Adrenal gland (tissue), 5 donors: ENCODE measurements around the gene CD81.

ENCODE experiments used
- CTCF ChIP-seq, 6 experiments: fragments of 450-650 bp in 4 of 6; fragments of 200-600 bp in 2 of 6; sonication (generic) in 1 of 6; IDR thresholded peaks; 1 replicate in 5 of 6; 2 replicates in 1 of 6; pipeline versions ENCODE4 v1.5.1 to v1.8.0; 2016 to 2021; ENCODE audit warnings: antibody characterized with exemption in 6 of 6, mild to moderate bottlenecking in 2 of 6, moderate library complexity in 1 of 6
- POLR2A ChIP-seq, 2 donors: fragments of 450-650 bp; IDR thresholded peaks; one replicate each; pipeline ENCODE4 v1.6.1; 2017; ENCODE audit warnings: antibody characterized with exemption in 2 of 2, mild to moderate bottlenecking in 2 of 2, moderate library complexity in 1 of 2
- donor health status: DM: no; HTN: no; CAD: no.

GRCh38 chr11:2401436-2401984 is 24.4 kb downstream of the CD81 start:
- TF ChIP-seq CTCF (IDR thresholded peaks at IDR 0.05): no peak
- TF ChIP-seq POLR2A (IDR thresholded peaks at IDR 0.05): no peak
